NCI-H1417 treated with DMSO at 0.1 percent for 48 hours (cell line): Measurements from ENCODE around the gene RAB36.

Experiments
- DNase-seq: peaks from one replicate; lab custom pipeline; 2025; lab: John Stamatoyannopoulos, UW

The RAB36 gene

DNA sequence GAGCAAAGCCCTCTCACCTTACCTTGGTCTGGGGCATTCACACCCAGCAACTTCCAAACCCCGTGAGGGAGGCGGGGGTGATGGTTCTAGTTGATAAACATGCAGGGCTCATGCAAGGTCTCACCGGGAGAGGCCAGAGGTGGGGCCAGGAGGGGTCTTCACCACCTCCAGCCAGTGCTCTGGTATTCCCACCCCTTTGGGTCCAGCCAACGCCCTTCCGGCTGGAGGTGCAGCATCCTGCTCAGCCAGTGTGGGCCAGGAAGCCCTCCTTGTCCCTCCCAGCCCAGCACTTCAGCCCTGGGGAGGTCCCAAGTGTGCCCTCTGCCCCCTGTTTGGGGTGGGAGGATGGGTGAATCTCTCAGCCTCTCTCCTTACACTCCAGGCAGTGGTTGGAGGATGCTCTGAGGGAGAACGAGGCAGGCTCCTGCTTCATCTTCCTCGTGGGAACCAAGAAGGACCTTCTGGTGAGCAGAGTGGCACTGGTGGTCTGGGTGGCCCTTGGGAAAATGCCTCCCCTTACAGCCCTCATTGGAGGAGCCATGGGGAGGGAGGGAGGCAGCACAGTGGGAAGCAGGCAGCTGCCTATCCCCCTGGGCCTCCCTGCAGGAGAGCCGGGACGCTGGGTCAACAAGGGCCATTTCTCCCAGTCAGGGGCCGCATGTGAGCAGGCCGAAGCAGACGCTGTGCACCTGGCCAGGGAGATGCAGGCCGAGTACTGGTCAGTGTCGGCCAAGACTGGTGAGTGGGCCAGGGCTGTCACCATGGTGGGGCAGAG, 13.4 kb downstream of the RAB36 start:
- DNase-seq, result no peak

DNA sequence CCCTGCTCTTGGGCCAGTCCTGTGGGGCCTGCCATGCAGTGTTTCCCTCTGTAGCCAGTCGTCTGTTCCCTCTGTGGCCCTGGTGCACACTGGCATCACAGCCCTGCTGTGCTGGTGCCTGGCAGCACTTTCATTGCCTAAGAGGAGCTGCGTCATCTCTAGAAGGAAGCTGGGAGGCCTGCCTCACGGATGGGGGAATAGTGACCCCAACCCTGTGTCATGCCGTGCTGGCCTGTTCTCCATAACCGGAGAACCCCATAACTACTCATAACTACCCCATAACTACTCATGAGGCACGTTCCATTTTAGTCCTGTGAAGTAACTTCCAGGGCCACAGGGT, 14.0 kb downstream of the RAB36 start:
- DNase-seq, result no peak

GRCh38 chr22:23161029-23161428, 15.8 kb downstream of the RAB36 start:
- no peak for DNase-seq

DNA sequence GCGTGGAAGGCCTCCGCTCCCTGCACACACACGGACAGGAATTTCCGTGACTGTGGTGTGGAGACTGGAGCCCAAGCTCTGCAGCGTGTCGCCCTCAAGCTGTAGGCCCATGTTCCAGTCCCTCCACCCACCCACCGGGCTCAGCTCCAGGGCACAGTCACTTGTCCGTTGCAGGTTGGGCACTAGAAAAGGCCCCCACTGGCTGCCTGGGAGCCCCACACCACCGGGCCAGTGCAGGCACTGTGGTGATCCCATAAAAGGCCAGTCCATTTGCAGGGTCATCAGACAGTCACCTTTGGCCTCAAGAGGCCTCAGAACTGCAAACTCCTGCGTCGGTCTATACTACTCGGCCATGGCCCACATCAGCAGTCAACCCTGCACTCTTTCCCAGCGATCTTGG, 16.3 kb downstream of the RAB36 start:
- no peak for DNase-seq

DNA sequence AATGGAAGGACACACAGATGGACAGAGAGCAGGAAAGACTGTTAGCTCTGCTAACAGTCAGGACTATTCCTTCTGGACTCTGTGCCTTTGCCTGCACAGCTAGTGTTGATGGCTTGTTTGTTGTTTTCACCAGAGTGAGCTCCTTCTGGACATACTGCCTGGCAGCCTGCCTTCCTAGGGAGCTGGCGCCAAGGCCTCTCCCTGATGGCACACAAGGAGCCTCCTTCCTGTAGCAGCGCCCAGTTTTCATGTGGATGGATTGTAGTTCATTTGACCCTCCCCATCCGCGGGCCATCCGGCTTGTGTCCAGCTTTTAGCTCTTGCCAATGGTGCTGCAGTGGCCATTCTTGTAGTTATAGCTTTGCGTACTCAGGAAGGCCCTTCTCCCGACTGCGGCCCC, 18.4 kb downstream of the RAB36 start:
- DNase-seq, result no peak

DNA sequence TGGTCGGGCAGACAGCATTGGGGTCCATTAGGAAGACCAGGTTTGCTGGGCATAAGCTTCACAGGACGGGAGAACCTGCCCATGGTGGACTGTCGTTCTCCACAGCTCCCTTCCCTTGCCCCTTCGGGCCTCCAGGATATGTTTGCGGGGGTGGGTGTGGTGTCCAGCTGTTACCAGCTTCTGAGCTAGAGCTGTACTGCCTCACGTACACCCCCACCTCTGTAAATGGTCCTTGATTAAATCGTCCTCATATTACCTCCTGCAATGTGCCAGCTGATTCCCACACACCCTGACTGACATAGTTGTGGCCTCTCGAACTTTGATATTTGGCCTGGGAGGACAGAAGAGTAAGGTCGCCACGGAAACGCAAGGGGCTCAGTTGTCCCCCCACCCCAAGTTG, 18.8 kb downstream of the RAB36 start:
- no peak for DNase-seq

DNA sequence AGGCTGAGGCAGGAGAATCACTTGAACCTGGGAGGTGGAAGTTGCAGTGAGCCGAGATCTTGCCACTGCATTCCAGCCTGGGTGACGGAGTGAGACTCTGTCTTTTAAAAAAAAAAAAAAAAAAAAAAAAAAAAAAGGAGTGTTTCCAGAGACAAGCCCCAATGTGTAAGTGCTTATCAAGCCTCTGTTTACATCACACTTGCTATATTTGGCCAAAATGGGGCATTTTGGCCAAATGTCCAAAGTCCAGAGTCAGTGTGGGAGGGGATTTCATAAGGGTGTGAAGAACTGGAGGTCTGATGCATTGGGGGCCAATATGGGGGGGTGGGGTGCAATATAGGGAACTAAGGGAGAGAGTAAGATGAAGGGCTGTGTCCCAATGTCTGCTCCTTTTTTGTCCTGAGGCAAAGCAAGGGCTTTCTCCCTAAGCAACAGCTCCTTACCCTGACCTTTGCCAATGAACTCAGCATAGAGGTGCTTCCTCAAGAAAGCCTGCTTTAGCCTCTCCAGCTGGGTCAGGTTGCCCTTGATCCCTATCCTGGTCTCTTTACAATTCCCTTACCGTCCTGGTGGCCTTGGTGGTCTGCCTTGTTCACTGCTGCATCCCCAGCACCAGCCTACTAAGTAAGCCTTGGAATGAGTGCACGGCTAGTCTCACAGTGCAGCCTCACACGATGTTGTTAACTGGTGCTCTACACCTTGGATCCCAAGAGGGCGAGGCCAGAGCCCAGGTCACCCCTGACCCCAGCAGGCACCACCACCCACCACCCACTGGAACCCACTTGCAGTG, 21.0 kb downstream of the RAB36 start:
- no peak for DNase-seq

GRCh38 chr22:23166841-23167616, 21.8 kb downstream of the RAB36 start:
- DNase-seq, result no peak

DNA sequence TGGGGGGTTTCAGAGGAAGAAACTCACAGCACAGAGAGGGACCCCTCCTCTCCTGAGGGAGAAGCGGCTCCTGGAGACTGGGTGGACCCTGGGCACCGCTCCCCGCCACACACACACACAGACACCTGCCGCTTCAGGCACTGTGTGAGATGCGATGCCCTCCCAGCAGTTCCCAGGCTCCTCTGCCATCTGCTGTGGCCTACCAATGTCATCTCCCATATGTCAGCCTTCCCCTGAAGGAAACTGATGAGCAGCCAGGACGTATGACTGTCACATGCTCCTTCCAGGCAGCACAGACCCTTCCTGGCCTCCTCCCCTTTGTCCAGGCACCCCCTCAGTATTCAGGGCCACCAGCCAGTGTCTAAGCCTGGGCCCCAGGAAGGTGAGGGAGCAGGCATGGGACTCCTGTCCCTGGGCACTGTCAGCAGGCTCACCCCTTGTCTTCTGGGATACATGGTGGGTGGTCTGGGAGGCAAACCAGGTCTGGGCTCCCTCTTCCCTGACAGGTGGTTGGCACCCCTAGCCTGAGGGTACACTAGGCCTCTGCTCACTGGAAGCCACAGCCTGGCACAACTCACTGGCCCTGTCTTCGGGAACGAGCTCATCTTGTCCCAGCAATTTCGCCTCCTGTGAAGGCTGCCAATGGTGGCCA, 23.2 kb downstream of the RAB36 start:
- no peak for DNase-seq

GRCh38 chr22:23169043-23169406, 23.7 kb downstream of the RAB36 start:
- DNase-seq, result no peak

DNA sequence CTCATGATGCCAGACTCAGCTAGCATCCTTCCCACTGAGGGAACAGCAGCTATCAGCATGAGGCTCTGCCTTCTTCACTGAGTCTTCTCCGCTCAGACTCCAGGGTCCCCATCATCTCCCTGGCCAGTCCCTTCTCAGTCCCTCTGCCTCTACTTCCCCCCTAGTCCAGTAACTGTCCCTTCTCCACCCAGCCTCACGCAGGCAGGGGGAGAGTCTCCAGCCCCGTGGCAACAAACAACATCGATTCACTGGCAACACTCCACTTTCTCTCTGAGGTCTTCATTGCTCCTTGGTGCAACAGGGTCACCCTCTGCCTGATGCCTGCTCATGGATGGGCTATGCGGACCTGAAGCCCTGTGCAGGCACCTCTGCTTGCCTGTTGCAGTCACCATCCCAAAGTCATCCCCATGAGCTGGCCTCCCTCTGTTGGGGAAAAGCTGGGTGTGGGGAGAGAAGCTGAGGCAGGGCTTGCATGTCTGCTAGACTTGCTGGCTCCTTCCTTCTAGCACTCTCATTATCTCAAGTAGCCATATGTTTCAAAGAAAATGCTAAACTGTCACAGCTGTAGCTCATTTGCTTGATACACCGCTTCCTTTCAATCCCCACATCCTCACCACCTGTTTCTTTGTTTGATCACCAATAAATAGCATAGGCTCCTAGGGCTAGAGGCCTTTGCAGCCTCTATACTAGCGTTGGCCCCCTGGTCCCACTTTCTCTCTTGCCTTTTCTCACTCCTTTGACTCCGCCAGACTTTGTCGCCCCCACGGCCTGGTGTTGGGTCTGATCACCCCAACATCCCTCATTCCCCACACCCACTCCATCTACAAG, 30.8 kb downstream of the RAB36 start:
- DNase-seq, result no peak

DNA sequence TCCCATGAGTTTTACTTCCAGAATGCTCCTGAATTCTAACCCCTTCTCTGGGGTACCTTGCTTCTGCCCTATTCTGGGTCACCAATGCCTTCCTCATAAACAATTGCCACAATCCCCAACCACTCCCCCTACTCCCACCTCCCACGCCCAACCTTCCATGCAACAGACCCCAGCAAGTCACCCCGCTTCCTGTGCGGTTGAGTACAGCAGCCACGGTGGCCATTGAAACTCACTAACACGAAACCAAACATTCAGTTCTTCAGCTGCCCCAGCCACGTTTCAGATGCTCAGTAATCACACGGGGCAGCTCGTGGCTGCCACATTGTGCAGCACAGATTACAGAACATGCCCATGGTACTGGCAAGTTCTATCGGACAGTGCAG, 31.4 kb downstream of the RAB36 start:
- no peak for DNase-seq

DNA sequence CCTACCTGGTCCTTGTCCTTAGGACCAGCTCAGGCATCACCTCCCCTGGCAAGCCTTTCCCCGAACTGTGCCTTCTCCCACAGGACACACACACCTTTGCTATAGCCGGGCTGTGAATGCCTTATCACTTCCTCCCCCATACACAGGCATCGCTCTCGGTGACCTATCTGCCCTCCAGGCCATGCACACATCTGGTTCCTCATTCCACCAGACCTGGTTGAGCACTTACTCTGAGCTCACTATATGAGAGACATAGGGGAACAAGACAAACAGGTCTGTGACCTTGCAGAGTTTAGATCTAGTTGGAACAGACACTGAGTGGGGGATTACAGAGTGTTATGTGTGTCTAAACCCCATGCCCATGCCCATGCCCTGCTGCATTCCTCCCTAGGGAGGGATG, 31.9 kb downstream of the RAB36 start:
- DNase-seq, result no peak

- no peak for DNase-seq
Observed at GRCh38 chr22:23178512-23179254, 33.4 kb downstream of the RAB36 start.

GRCh38 chr22:23179381-23180299, 34.4 kb downstream of the RAB36 start:
- DNase-seq, result no peak

GRCh38 chr22:23180301-23180892, 35.1 kb downstream of the RAB36 start, which contains the start of gene BCR:
Gene BCR (plus strand): TSS chr22:23180509. CDS start chr22:23180961, 452 bp downstream.
- DNase-seq, result no peak

DNA sequence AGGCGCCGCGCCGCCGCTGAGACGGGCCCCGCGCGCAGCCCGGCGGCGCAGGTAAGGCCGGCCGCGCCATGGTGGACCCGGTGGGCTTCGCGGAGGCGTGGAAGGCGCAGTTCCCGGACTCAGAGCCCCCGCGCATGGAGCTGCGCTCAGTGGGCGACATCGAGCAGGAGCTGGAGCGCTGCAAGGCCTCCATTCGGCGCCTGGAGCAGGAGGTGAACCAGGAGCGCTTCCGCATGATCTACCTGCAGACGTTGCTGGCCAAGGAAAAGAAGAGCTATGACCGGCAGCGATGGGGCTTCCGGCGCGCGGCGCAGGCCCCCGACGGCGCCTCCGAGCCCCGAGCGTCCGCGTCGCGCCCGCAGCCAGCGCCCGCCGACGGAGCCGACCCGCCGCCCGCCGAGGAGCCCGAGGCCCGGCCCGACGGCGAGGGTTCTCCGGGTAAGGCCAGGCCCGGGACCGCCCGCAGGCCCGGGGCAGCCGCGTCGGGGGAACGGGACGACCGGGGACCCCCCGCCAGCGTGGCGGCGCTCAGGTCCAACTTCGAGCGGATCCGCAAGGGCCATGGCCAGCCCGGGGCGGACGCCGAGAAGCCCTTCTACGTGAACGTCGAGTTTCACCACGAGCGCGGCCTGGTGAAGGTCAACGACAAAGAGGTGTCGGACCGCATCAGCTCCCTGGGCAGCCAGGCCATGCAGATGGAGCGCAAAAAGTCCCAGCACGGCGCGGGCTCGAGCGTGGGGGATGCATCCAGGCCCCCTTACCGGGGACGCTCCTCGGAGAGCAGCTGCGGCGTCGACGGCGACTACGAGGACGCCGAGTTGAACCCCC, 35.8 kb downstream of the RAB36 start:
- DNase-seq, result no peak

DNA sequence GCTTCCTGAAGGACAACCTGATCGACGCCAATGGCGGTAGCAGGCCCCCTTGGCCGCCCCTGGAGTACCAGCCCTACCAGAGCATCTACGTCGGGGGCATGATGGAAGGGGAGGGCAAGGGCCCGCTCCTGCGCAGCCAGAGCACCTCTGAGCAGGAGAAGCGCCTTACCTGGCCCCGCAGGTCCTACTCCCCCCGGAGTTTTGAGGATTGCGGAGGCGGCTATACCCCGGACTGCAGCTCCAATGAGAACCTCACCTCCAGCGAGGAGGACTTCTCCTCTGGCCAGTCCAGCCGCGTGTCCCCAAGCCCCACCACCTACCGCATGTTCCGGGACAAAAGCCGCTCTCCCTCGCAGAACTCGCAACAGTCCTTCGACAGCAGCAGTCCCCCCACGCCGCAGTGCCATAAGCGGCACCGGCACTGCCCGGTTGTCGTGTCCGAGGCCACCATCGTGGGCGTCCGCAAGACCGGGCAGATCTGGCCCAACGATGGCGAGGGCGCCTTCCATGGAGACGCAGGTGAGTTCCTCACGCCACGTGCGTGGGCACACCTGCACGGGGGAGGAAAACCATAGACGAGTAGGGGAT, 36.5 kb downstream of the RAB36 start:
- DNase-seq, result no peak
